ENCODE measurements around the gene NEURL1B.

Gene NEURL1B

DNA sequence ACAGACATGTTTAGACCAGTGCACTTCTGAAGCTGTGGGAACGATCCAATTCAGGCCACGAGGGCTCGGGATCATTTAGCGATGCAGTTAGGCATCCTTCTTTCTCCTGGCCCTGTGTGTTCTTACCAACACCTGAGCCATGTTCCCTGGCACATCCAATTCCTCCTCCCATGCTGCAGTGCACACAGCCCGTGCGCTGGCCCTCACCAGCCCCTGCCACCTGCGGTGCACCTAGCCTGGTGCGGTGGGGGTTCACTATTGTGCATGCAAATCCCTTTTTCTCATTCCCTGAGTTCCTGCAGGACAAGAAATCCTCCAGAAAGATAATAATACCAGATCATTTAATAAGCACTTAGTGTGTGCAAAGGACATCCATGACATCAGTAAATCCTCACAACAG, 53.5 kb downstream of the NEURL1B start:
- peaks cover 12% of the 10 kb centered on the region for H3K4me1 Mint-ChIP-seq (ENCODE audit: low read depth)
- no peak overlapping the region for H3K4me3 Mint-ChIP-seq
- no peaks in the 10 kb centered on the region for H3K36me3 Mint-ChIP-seq (ENCODE audit: low read depth)
- H3K9me3 Mint-ChIP-seq: no peaks in the 10 kb centered on the region
- H3K27me3 Mint-ChIP-seq: no peaks in the 10 kb centered on the region
- no peak overlapping the region for H3K27ac Mint-ChIP-seq

DNA sequence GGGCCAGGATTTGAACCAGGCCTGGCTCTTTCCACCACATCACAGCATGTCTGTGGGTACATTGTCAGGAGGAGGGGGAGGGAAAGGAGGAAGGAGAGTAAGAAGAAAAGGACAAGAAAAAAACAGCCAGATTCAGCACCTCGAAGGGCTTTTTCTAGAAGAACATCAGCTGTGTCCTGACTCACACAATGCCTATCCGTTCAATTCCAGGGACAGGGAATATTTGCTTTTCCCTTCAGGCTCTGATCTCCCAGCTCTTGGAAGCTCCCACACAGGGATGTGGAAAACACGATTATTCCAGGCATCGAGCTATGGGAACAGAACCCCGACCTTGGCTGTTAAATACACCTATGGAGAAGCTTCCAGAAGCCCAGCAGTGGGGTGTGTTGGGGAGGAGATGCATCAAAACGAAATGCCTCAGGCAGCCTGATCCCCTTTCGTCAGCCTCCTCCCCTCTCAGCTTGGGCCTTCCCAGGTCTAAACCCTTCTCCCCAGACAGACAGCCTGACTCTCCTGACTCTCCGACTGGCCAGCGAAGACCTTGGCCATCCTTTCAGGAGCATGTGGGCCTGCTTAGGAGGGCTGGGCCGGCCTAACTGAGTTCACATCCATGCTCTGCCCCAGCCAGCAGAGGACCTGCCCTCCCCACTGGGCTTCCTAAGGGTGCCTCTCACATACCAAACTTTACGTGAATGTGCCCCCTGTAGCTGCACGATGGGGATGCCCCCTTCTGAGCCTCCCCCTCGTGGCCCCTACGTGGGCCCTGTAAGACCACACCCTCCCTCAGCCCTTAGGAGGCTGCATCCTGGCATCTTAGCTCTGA, 54.4 kb downstream of the NEURL1B start:
- Mint-ChIP-seq H3K4me1 (ENCODE audit: low read depth) (peaks cover 12% of the 10 kb centered on the region), H3K9me3 (no peaks in the 10 kb centered on the region), H3K4me3 (no peak overlapping the region), H3K27ac (no peak overlapping the region), H3K27me3 (no peaks in the 10 kb centered on the region), H3K36me3 (ENCODE audit: low read depth) (no peaks in the 10 kb centered on the region)

DNA sequence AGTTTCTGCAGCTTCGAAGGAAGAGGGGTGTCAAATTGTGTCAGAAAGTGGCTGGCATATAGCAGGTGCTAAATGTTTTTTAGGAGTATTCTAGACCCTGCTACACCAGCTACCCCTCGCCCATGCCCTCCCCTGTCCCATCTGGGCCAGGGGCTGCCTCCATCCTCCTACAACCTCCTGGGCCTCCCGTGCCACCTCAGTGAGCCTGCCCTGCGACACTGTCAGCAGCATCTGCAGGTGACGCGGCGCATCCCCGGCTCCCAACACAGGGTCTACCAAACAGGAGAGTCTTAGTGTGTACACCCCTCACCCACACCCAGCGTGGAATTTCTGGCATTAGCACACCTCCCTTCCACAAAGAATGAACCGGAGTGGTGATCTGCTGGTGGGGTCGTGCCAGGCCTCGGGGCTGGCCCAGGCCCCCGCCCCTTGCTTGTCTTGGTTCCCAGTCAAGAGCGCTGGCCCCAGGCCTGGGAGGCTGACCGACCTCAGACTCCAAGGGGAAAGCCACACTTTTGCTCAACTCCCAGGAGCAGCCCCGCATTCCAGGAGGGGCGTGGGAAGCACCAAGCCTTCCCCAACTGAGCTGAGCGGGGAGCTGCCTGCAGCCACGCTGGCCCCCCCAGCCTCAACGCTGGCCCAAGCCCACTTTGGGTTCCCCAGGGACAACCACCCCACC, 55.2 kb downstream of the NEURL1B start:
- no peak overlapping the region for H3K4me3 Mint-ChIP-seq
- H3K36me3 Mint-ChIP-seq (ENCODE audit: low read depth): no peaks in the 10 kb centered on the region
- no peak overlapping the region for H3K27ac Mint-ChIP-seq
- H3K9me3 Mint-ChIP-seq: no peaks in the 10 kb centered on the region
- H3K27me3 Mint-ChIP-seq: peaks cover 6% of the 10 kb centered on the region
- peaks cover 14% of the 10 kb centered on the region for H3K4me1 Mint-ChIP-seq (ENCODE audit: low read depth)

DNA sequence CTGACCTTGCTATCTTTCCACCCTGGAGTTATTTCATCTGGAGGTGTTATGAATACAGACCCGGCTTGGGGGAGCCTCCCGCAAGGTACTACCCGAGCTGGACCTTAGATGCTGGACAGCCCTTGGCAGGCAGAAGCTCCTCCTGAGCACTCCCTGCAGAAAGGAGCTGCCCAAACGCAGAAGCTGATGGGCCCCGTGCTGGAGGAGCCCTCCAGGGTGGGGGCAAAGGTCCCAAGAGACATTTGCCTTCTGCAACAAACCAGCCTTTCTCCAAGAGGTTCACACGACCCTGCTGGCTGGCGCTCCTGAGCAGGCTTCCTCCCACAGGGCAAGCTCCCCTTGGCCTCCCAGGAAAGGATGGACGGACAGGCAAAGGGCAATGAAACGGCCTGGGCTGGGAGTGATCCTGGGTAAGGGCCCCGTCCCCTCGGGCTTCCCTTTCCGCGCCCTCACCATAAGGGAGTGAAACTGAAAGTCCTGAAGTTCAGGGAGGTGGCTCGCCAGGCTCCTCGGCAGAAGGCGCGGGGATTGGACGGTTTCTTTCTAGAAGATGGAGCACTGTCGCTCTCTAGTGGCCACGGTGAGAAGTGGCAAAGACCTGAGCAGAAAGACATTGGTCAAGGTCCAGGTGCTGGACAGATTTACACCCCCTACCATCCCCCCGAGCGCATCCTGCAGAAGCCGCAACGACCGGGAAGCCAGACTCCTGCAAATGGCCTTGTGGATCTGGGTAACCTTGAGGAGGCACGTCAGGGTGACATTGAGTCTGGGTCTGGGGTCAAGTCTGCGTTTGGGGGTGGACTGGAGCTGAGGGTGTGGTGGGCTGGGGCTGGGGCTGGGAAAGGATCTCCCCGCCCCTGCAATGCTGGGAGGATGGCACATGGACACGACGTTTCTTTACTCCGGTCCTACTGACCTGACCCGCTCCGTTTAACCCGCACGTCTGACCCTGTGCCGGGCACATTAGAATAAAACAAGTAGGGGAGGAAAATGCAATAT, 56.4 kb downstream of the NEURL1B start:
- H3K4me1 Mint-ChIP-seq (ENCODE audit: low read depth): peaks cover 22% of the 10 kb centered on the region
- peak overlapping the region; percentile 71 for H3K27ac Mint-ChIP-seq
- H3K36me3 Mint-ChIP-seq (ENCODE audit: low read depth): no peaks in the 10 kb centered on the region
- peaks cover 7% of the 10 kb centered on the region for H3K27me3 Mint-ChIP-seq
- H3K4me3 Mint-ChIP-seq: peak overlapping the region; percentile 80
- H3K9me3 Mint-ChIP-seq: no peaks in the 10 kb centered on the region

DNA sequence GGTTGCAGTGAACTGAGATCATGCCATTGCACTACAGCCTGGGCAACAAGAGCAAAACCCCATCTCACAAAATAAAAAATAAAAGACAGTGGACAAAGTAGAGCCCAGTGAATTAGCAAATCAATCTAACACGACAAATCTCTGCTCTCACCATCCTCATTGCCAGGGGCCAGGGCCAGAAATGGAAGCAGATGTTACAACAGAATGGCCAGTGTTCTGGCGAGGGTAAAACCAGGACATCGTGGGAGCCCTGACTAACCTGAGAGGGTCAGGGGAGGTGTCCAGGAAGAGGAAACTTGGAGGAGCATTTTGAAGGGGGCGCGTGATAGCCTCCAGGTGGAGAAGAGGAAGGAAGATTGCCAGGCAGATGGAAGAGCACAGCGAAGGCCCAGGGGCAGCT, 58.4 kb downstream of the NEURL1B start:
- peaks cover 22% of the 10 kb centered on the region for H3K4me1 Mint-ChIP-seq (ENCODE audit: low read depth)
- no peak overlapping the region for H3K27ac Mint-ChIP-seq
- peaks cover 22% of the 10 kb centered on the region for H3K27me3 Mint-ChIP-seq
- no peak overlapping the region for H3K4me3 Mint-ChIP-seq
- H3K36me3 Mint-ChIP-seq (ENCODE audit: low read depth): no peaks in the 10 kb centered on the region
- H3K9me3 Mint-ChIP-seq: no peaks in the 10 kb centered on the region

DNA sequence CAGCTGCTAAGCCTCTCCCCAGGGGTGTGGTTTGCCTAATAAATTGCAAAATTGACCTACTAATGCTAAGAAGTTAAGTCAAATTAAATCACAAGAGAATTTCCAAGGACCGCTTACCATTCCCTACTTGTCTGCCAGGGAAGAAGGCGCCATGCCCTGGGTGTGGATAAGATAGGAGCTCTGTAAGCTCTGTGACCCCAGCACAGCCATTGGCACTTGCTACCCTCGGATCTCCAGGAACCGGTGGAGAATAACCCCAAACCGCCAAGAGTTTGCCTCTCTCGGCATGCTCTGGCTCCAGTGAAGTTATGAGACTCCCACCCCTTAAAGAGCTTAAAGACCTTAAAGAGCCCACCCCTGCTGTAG, 58.9 kb downstream of the NEURL1B start:
- Mint-ChIP-seq H3K36me3 (ENCODE audit: low read depth) (no peaks in the 10 kb centered on the region), H3K9me3 (no peaks in the 10 kb centered on the region), H3K27ac (no peak overlapping the region), H3K4me3 (no peak overlapping the region), H3K4me1 (ENCODE audit: low read depth) (peaks cover 22% of the 10 kb centered on the region), H3K27me3 (peaks cover 25% of the 10 kb centered on the region)

DNA sequence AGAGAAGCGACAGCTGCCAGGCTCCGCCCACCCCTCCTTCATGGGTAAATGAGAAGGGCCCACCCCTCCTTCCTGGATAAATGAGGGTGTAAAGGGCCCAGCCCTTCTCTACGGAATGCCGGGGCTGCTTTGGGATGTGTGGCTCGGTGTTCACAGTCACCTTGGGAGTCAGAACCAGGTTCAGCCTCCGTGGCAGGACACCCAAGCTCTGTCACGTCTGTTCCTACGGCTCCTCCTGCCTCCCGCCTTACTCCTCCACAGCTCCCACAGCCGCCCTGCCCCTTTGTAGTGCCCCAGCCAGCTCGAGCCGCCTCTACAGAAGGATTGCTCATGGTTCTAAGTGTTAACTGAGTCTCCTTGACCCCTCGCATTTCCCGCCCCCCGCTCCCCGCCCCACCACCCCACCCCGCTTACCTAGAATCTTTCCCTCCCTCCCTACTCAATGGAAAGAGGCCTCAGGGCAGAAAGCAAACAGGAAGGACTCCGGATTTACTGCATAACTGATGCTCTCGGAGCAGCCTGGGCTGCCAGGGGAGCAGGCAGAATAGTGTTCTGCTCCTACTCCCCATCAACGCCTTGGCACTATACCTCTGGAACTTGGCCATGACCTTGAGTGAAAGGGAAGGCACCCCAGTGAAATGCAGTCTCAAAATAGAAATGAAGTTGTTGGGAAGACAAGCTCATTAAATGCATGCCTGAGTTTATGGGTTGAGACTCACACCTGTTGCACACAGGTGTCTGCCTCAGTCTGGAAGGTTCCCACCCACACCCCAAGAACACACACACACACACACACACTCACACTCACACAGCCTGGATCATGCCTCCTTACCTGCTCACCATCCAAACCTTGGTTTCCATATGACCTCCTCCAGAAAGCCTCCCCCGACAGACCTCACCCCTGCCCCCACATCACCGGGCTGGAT, 59.6 kb downstream of the NEURL1B start:
- H3K4me3 Mint-ChIP-seq: no peak overlapping the region
- no peaks in the 10 kb centered on the region for H3K36me3 Mint-ChIP-seq (ENCODE audit: low read depth)
- peaks cover 27% of the 10 kb centered on the region for H3K27me3 Mint-ChIP-seq
- H3K4me1 Mint-ChIP-seq (ENCODE audit: low read depth): peaks cover 22% of the 10 kb centered on the region
- H3K27ac Mint-ChIP-seq: no peak overlapping the region
- H3K9me3 Mint-ChIP-seq: no peaks in the 10 kb centered on the region

DNA sequence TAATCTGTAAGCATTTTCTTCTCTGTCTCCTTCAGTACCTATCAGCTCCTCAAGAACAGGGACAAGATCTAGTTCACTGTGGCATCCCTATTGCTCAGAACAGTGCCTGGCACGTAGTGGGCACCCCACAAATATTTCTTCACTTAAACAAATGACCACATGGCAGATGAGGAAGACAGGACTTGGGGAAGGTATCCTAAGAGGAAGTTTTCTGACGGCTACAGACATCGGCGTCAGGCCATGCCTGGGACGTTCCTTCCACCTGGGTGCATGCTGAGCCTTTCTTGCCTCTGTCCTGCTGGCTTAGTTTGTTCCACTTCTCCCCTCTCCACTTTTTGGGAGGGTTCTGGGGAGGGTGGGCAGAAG, 60.2 kb downstream of the NEURL1B start:
- no peak overlapping the region for H3K4me3 Mint-ChIP-seq
- peaks cover 22% of the 10 kb centered on the region for H3K4me1 Mint-ChIP-seq (ENCODE audit: low read depth)
- H3K36me3 Mint-ChIP-seq (ENCODE audit: low read depth): no peaks in the 10 kb centered on the region
- no peak overlapping the region for H3K27ac Mint-ChIP-seq
- H3K27me3 Mint-ChIP-seq: peaks cover 33% of the 10 kb centered on the region
- H3K9me3 Mint-ChIP-seq: no peaks in the 10 kb centered on the region

DNA sequence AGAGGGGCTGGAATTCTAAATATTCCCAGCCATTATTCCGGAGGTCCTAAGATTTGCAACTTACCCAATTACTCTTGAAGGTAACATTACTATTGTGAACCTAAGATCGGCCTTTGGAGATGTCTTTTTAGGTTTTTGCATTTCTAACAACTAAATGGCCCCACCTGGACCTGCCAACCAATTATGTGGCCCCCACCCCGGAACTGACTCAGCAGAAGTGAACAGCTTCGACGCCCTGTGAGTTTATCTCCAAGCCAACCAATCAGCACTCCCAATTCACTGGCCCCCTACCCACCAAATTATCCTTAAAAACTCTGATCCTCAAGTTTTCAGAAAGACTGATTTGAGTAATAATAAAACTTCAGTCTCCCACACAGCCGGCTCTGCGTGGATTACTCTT, 62.9 kb downstream of the NEURL1B start:
- Mint-ChIP-seq H3K27ac (no peak overlapping the region), H3K27me3 (peaks cover 38% of the 10 kb centered on the region), H3K9me3 (no peaks in the 10 kb centered on the region), H3K4me3 (no peak overlapping the region), H3K36me3 (ENCODE audit: low read depth) (no peaks in the 10 kb centered on the region), H3K4me1 (ENCODE audit: low read depth) (peaks cover 10% of the 10 kb centered on the region)

DNA sequence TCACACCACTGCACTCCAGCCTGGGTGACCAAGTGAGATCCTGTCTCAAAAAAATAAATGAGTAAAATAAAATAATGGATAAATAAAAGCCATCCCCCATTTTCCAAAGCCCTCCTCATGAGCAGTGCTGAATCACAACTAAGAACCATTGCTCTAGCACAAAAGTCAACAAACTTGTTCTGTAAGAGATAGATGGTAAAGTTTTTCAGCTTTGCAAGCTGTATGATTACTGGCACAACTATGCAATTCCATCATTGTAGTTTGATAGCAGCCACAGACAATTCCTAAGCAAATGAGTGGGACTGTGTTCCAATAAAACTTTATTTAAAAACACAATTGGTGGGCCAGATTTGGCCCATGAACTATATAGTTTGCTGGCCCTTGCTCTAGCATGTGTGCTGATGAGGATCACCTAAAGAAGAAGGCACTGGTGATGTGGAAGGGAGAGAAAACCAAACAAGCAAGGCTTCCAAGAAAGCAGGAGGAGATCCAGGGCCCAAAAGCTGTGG, 64.6 kb downstream of the NEURL1B start:
- Mint-ChIP-seq H3K27ac (no peak overlapping the region), H3K27me3 (peaks cover 38% of the 10 kb centered on the region)

DNA sequence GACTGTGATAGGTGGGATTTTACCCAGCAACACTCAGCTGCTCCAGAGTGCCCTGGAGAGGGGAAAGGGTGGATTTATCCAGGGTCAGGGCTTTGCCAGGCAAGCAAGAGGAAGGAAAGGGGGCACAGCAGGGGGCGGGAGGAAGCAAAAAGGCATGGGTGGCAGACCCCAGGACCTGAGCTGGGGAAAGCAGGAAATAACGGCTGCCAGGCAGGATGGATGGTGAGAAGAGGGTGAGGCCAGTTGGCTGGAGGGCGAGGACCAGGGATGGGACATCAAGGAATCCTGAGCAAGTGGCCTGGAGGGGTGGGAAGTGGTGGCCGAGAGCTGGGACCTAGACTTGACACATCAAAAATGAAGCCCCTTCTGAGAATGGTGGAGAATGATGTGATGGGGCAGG, 65.7 kb downstream of the NEURL1B start:
- no peak overlapping the region for H3K27ac Mint-ChIP-seq
- no peak overlapping the region for H3K4me3 Mint-ChIP-seq
- H3K4me1 Mint-ChIP-seq (ENCODE audit: low read depth): peaks cover 2% of the 10 kb centered on the region
- H3K36me3 Mint-ChIP-seq (ENCODE audit: low read depth): no peaks in the 10 kb centered on the region
- no peaks in the 10 kb centered on the region for H3K9me3 Mint-ChIP-seq
- H3K27me3 Mint-ChIP-seq: peaks cover 31% of the 10 kb centered on the region

More for the DNA sequence above, 64.6 kb downstream of the NEURL1B start:
- Mint-ChIP-seq H3K4me1 (ENCODE audit: low read depth) (peaks cover 10% of the 10 kb centered on the region), H3K36me3 (ENCODE audit: low read depth) (no peaks in the 10 kb centered on the region), H3K4me3 (no peak overlapping the region), H3K9me3 (no peaks in the 10 kb centered on the region)

DNA sequence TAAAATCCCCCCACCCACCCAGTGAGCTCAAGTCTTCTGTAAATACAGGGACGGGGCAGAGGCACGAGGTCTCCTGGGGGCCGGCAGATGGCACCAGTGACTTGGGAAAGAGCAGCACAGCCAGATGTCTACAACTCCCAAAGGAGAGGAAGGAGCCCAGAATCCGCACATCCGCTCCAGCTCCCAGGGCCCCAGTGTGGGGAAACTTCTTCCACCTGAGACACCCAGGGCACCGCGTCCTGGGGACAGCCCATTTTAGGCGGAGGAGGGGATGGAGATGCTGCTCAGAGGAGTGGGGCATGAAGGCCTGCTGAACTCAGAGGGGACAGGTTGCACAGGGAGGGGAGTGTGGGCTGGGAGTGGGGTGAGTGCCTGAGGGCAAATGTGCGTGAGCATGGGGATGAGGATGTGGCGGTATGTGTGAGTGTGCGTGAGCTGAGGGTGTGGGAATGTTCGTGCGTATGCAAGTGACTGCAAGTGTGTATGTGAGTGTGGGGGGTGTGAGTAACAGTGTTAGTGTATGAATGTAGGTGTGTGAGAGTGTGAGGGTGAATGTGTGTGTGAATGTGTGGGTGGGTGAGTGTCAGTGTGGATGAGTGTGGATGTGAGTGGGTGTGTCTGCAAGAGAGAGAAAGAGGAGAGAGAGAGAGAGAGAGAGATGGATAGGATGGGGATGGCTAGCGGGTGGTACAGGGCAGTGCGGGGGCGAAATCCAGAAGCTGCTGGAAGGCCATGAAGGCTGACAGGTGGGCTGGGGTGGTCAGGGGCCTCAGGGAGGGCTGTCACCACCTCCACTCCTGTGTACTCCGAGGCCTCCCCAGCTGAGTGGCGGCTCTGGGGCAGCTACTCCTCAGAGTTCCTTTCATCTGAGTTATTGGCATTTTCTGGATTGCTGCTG, 66.5 kb downstream of the NEURL1B start:
- H3K27me3 Mint-ChIP-seq: peaks cover 30% of the 10 kb centered on the region
- H3K36me3 Mint-ChIP-seq (ENCODE audit: low read depth): no peaks in the 10 kb centered on the region
- no peak overlapping the region for H3K4me3 Mint-ChIP-seq
- no peaks in the 10 kb centered on the region for H3K4me1 Mint-ChIP-seq (ENCODE audit: low read depth)
- H3K9me3 Mint-ChIP-seq: no peaks in the 10 kb centered on the region
- peak overlapping the region; percentile 57 for H3K27ac Mint-ChIP-seq

DNA sequence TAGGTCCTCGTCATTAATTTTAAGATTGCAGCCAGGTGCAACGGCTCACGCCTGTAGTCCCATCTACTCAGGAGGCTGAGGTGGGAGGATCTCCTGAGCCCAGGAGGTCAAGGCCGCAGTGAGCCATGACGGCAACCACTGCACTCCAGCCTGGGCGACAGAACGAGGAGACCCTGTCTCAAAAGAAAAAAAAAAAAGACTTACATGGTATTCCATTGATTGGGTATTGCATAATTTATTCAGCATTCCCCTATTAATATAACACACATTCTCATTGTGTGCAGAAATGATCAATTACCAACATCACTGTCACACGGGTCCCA, 67.1 kb downstream of the NEURL1B start:
- Mint-ChIP-seq H3K27me3 (peaks cover 24% of the 10 kb centered on the region), H3K4me3 (no peak overlapping the region), H3K27ac (no peak overlapping the region), H3K4me1 (ENCODE audit: low read depth) (no peaks in the 10 kb centered on the region), H3K36me3 (ENCODE audit: low read depth) (no peaks in the 10 kb centered on the region), H3K9me3 (no peaks in the 10 kb centered on the region)
